Neural progenitor cell (in vitro differentiated cells): ENCODE results near the gene ABHD16B. TPM values are rescaled to one million over a fixed set of nuclear protein-coding genes. Genes with fewer than 3 reads are reported as not detected.
A peak's percentile ranks its signal among the peaks of the same experiment; 100 is the strongest.

Source experiments
- DNase-seq: peaks from one replicate; pipeline ENCODE4 v3.0.0-alpha.2; 2016; ENCODE audit warnings: low spot score
- H2AFZ ChIP-seq: fragments of 200-600 bp; sonication (generic); replicated peaks from 2 replicates; pipeline ENCODE4 v1.6.1; 2016; ENCODE audit warnings: antibody characterized with exemption
- H3F3A ChIP-seq: fragments of 200-600 bp; sonication (generic); 2 replicates; pipeline ENCODE4 v1.6.1; 2016; ENCODE audit warnings: antibody characterized with exemption, low read depth
- H3K27ac ChIP-seq: fragments of 200-600 bp; sonication (generic); 2 replicates; pipeline ENCODE4 v1.5.1; 2016; ENCODE audit warnings: mild to moderate bottlenecking
- H3K27me3 ChIP-seq: fragments of 200-600 bp; sonication (generic); 2 replicates; pipeline ENCODE4 v1.6.1; 2016; ENCODE audit warnings: mild to moderate bottlenecking, moderate library complexity
- H3K36me3 ChIP-seq: fragments of 200-600 bp; sonication (generic); 2 replicates; pipeline ENCODE4 v1.5.1; 2016
- H3K4me1 ChIP-seq: fragments of 200-600 bp; sonication (generic); 2 replicates; pipeline ENCODE4 v1.6.1; 2016; ENCODE audit warnings: mixed run types
- H3K4me2 ChIP-seq: fragments of 200-600 bp; sonication (generic); 2 replicates; pipeline ENCODE4 v1.6.1; 2016
- H3K4me3 ChIP-seq: fragments of 200-600 bp; sonication (generic); 2 replicates; pipeline ENCODE4 v1.5.1; 2016
- H3K79me2 ChIP-seq: fragments of 200-600 bp; sonication (generic); 2 replicates; pipeline ENCODE4 v1.6.1; 2016; ENCODE audit warnings: low read depth
- H3K9ac ChIP-seq: fragments of 200-600 bp; sonication (generic); 2 replicates; pipeline ENCODE4 v1.6.1; 2016
- H3K9me3 ChIP-seq: fragments of 200-600 bp; sonication (generic); 2 replicates; pipeline ENCODE4 v1.5.1; 2016; ENCODE audit warnings: low read depth
- H4K20me1 ChIP-seq: fragments of 200-600 bp; sonication (generic); 2 replicates; pipeline ENCODE4 v1.6.1; 2016; ENCODE audit warnings: low read depth
- H3K27ac Mint-ChIP-seq: 3 replicates; pipeline ENCODE4 v1.8.0; 2021; ENCODE audit warnings: mixed read lengths
- H3K27me3 Mint-ChIP-seq: 2 replicates; pipeline ENCODE4 v1.8.0; 2022; ENCODE audit warnings: low read depth, mild to moderate bottlenecking, inconsistent platforms, moderate library complexity, mixed read lengths; ENCODE audit not compliant: insufficient read depth
- H3K36me3 Mint-ChIP-seq: 3 replicates; pipeline ENCODE4 v1.8.0; 2021; ENCODE audit warnings: mixed read lengths
- H3K4me1 Mint-ChIP-seq: 3 replicates; pipeline ENCODE4 v1.8.0; 2021; ENCODE audit warnings: mixed read lengths
- H3K4me3 Mint-ChIP-seq: 3 replicates; pipeline ENCODE4 v1.8.0; 2021; ENCODE audit warnings: mild to moderate bottlenecking, moderate library complexity, mixed read lengths
- H3K9me3 Mint-ChIP-seq: 3 replicates; pipeline ENCODE4 v1.8.0; 2020; ENCODE audit warnings: mixed read lengths
- CTCF ChIP-seq: fragments of 200-600 bp; sonication (generic); IDR thresholded peaks from 2 replicates; pipeline ENCODE4 v1.5.1; 2017; ENCODE audit warnings: antibody characterized with exemption, mild to moderate bottlenecking
- EZH2 ChIP-seq: fragments of 200-600 bp; sonication (generic); IDR thresholded peaks from 2 replicates; pipeline ENCODE4 v1.6.1; 2017; ENCODE audit warnings: antibody characterized with exemption, mild to moderate bottlenecking, moderate library complexity
- EZH2phosphoT487 ChIP-seq: fragments of 200-600 bp; sonication (generic); IDR thresholded peaks from 2 replicates; pipeline ENCODE4 v1.6.1; 2017; ENCODE audit warnings: antibody characterized with exemption
- total RNA-seq: library from RNA; depleted of rRNA; stranded (reverse); fragments of >200 nt; gene quantifications from 2 replicates; pipeline ENCODE4 v1.2.3, GENCODE V29; 2015; ENCODE audit warnings: low replicate concordance

The ABHD16B gene
- total RNA-seq, 1 donor from 2014 or later: not detected

- no peaks in the 10 kb centered on the region for H3K36me3 ChIP-seq
- no peaks in the 10 kb centered on the region for H3K27me3 ChIP-seq
- H4K20me1 ChIP-seq: no peaks in the 10 kb centered on the region
- H3K27ac ChIP-seq: no peak overlapping the region
- H3K9ac ChIP-seq: no peak overlapping the region
- H2AFZ ChIP-seq: no peak overlapping the region
- H3K27me3 Mint-ChIP-seq: peaks cover 4% of the 10 kb centered on the region
- TF ChIP-seq CTCF (no peak), EZH2phosphoT487 (no peak), EZH2 (no peak)
- H3K4me2 ChIP-seq: peak overlapping the region; percentile 87
- H3K9me3 Mint-ChIP-seq: no peaks in the 10 kb centered on the region
- H3K79me2 ChIP-seq: peaks cover 31% of the 10 kb centered on the region
- peaks cover 21% of the 10 kb centered on the region for H3K4me1 ChIP-seq
- H3K4me3 Mint-ChIP-seq: peak overlapping the region; percentile 98
- no peaks in the 10 kb centered on the region for H3K9me3 ChIP-seq
- H3K4me3 ChIP-seq: peak overlapping the region; percentile 79
- H3K4me1 Mint-ChIP-seq: peaks cover 32% of the 10 kb centered on the region
- H3K36me3 Mint-ChIP-seq: peaks cover 4% of the 10 kb centered on the region
- H3F3A ChIP-seq: peaks cover 32% of the 10 kb centered on the region
- DNase-seq: no peak
- no peak overlapping the region for H3K27ac Mint-ChIP-seq
These were observed 1.9 kb downstream of the ABHD16B start for GRCh38 chr20:63863021-63863797.

- H3K4me1 Mint-ChIP-seq: peaks cover 24% of the 10 kb centered on the region
- peak overlapping the region; percentile 64 for H2AFZ ChIP-seq
- H3K36me3 ChIP-seq: no peaks in the 10 kb centered on the region
These were observed 2.7 kb downstream of the ABHD16B start for GRCh38 chr20:63863798-63864544.

GRCh38 chr20:63864545-63864977 is 3.3 kb downstream of the ABHD16B start:
- H3K9me3 ChIP-seq: no peaks in the 10 kb centered on the region
- peak overlapping the region; percentile 35 for H3K9ac ChIP-seq
- Mint-ChIP-seq H3K4me3 (peak overlapping the region; percentile 98), H3K4me1 (peaks cover 19% of the 10 kb centered on the region), H3K36me3 (peaks cover 12% of the 10 kb centered on the region), H3K27me3 (no peaks in the 10 kb centered on the region), H3K9me3 (no peaks in the 10 kb centered on the region), H3K27ac (peak overlapping the region; percentile 76)
- peak overlapping the region; percentile 57 for H3K27ac ChIP-seq
- H3F3A ChIP-seq: peaks cover 18% of the 10 kb centered on the region
- DNase-seq: no peak
- peaks cover 37% of the 10 kb centered on the region for H3K79me2 ChIP-seq
- TF ChIP-seq EZH2phosphoT487 (no peak), CTCF (no peak), EZH2 (no peak)
- H3K36me3 ChIP-seq: no peaks in the 10 kb centered on the region
- peak overlapping the region; percentile 87 for H3K4me2 ChIP-seq
- peak overlapping the region; percentile 64 for H2AFZ ChIP-seq
- H3K27me3 ChIP-seq: no peaks in the 10 kb centered on the region
- peaks cover 7% of the 10 kb centered on the region for H3K4me1 ChIP-seq
- H3K4me3 ChIP-seq: peak overlapping the region; percentile 79
- no peaks in the 10 kb centered on the region for H4K20me1 ChIP-seq

More at GRCh38 chr20:63863798-63864544, 2.7 kb downstream of the ABHD16B start:
- no peaks in the 10 kb centered on the region for H3K9me3 ChIP-seq
- H3K9me3 Mint-ChIP-seq: no peaks in the 10 kb centered on the region
- peaks cover 37% of the 10 kb centered on the region for H3K79me2 ChIP-seq
- peaks cover 13% of the 10 kb centered on the region for H3K4me1 ChIP-seq
- H4K20me1 ChIP-seq: no peaks in the 10 kb centered on the region
- H3K9ac ChIP-seq: peak overlapping the region; percentile 35
- peak; percentile 65 for TF ChIP-seq CTCF
- TF ChIP-seq EZH2phosphoT487: no peak
- TF ChIP-seq EZH2: no peak
- H3K4me2 ChIP-seq: peak overlapping the region; percentile 87
- H3K27me3 ChIP-seq: no peaks in the 10 kb centered on the region
- DNase-seq: peak; percentile 91
- H3K36me3 Mint-ChIP-seq: peaks cover 6% of the 10 kb centered on the region
- H3K4me3 Mint-ChIP-seq: peak overlapping the region; percentile 98
- H3F3A ChIP-seq: peaks cover 24% of the 10 kb centered on the region
- peak overlapping the region; percentile 79 for H3K4me3 ChIP-seq
- H3K27me3 Mint-ChIP-seq: peaks cover under 1% of the 10 kb centered on the region
- H3K27ac ChIP-seq: no peak overlapping the region
- H3K27ac Mint-ChIP-seq: no peak overlapping the region
